NCI-H1048 (cell line): ENCODE data around the gene SLC35C1.
"Not testable (repeated sequence)": the region's sequence is repeated elsewhere in the genome, so short reads cannot be mapped to it uniquely, and the experiment has no call there.

Source experiments
- DNase-seq: peaks from one replicate; lab custom pipeline; 2025; lab: John Stamatoyannopoulos, UW

Gene SLC35C1

GRCh38 chr11:45788887-45789286 lies 16.1 kb upstream of the SLC35C1 start:
- DNase-seq, result no peak

GRCh38 chr11:45791524-45791923 lies 13.4 kb upstream of the SLC35C1 start:
- no peak for DNase-seq

GRCh38 chr11:45794169-45794568 lies 10.8 kb upstream of the SLC35C1 start:
- no peak for DNase-seq

GRCh38 chr11:45795379-45795778 lies 9.6 kb upstream of the SLC35C1 start:
- DNase-seq, result no peak

GRCh38 chr11:45796461-45796861 lies 8.5 kb upstream of the SLC35C1 start:
- DNase-seq, result no peak

GRCh38 chr11:45798793-45799441 lies 6.0 kb upstream of the SLC35C1 start:
- DNase-seq, result peak; percentile 31

- no peak for DNase-seq
Observed at GRCh38 chr11:45799562-45799961, 5.4 kb upstream of the SLC35C1 start.

GRCh38 chr11:45800261-45800660 lies 4.7 kb upstream of the SLC35C1 start:
- no peak for DNase-seq

GRCh38 chr11:45801723-45802315 lies 3.1 kb upstream of the SLC35C1 start:
- DNase-seq, result no peak

GRCh38 chr11:45802531-45803317 lies 2.2 kb upstream of the SLC35C1 start:
- no peak for DNase-seq

GRCh38 chr11:45803971-45804760 lies 783 bp upstream of the SLC35C1 start:
- DNase-seq, result no peak

GRCh38 chr11:45805305-45806071 lies 539 bp downstream of the SLC35C1 start:
- no peak for DNase-seq

- no peak for DNase-seq
Observed at GRCh38 chr11:45806072-45806933, 1.4 kb downstream of the SLC35C1 start.

- no peak for DNase-seq
Observed at GRCh38 chr11:45806937-45807791, 2.2 kb downstream of the SLC35C1 start.

GRCh38 chr11:45807792-45808238 lies 2.9 kb downstream of the SLC35C1 start:
- DNase-seq, result no peak

- DNase-seq, result not testable (repeated sequence)
Observed at GRCh38 chr11:45808427-45808826, 3.5 kb downstream of the SLC35C1 start.

GRCh38 chr11:45809456-45810395 lies 4.8 kb downstream of the SLC35C1 start:
- DNase-seq, result no peak

GRCh38 chr11:45810431-45811108 lies 5.6 kb downstream of the SLC35C1 start:
- no peak for DNase-seq
